CD4-positive, alpha-beta T cell treated with Interleukin-4 for 1 hour (primary cell): ENCODE results near the gene GPR173.

Experiments
- DNase-seq, 2 donors: peaks; one replicate each; pipeline ENCODE4 v3.0.0-alpha.2; 2020 to 2022

The GPR173 gene, protein sequence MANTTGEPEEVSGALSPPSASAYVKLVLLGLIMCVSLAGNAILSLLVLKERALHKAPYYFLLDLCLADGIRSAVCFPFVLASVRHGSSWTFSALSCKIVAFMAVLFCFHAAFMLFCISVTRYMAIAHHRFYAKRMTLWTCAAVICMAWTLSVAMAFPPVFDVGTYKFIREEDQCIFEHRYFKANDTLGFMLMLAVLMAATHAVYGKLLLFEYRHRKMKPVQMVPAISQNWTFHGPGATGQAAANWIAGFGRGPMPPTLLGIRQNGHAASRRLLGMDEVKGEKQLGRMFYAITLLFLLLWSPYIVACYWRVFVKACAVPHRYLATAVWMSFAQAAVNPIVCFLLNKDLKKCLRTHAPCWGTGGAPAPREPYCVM

DNA sequence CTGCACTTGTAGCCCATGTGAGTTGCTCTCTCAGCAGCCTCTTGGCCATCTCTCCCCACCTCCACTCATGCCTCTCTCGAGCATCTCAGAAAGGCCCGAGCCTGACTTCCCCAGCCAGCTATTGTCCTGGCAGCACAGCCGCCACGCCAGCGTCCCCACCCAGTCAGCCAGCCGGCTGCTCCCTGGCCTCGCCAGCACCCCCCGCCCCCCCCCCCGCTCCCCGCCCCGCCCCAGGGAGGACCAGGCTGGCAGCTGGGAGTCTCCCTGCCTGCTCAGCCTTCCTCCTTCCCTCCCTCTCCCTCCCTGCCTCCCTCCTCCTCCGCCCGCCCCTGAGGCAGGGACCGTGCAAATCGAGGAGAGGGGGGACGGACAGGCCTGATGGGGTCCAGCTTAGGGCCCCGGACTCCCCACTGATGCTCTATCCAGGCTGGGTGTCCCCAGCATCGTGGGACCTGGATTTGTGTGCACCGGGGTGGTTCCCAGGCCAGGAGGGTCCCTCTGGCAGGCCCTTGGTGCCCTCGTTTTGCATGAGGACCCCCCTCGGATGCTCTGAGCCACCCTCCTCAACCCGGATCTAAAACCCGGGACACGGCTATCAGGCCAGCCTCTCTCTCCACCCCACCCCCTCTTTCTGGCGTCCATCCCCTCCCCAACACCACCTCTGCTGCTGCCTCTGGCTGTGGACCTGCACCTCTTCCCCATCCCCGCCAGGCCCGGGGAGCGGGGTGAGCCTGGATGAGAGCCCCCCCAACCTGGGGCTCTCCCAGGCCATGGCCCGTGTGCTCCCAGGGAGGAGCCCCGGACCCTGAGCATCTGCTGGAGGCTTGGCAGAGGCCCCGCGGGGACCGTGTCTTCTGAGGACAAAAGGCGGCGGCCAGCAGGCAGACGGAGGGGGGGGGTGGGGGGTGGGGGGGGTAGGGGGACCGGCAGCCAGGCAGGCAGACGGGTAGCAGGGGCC is at the start of gene GPR173:
Gene GPR173, plus strand, starts transcription at position 621 of the 958 bp plus-strand sequence. CDS start 27,833 bp downstream, outside the sequence.
- no peak for DNase-seq

DNA sequence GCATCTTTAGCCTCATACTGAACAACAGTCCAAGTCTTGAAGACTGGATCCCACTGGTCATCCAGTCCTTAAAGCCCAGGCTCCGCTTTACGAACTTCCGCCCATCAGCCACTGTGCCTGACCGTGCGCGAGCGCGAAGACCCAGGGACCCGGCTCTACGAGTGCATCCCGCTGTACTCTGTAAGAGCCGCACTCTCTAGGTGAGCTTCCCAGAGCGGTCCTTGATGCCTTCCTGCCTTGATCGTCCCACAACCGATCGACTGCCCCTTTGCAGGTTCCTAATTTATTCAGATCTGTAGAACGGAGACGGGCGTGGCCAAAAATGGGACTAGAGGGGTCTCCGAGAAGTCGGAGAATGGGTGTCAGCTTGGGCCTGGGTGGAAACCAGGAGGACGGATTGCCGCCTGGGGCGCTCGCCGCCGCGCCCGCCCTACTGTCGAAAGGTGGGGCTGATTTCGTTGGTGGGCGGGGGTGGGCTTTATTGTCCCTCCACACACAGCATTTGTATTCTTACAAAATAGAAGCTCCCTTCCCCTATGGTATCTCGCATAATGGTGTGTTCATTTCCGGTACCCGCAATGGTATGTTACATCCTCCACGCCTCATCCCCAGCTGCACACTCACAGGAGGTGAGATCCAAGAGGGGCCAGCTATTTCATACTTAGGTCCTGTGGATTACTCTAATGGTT is 48.0 kb upstream of the GPR173 start:
- DNase-seq = no peak

DNA sequence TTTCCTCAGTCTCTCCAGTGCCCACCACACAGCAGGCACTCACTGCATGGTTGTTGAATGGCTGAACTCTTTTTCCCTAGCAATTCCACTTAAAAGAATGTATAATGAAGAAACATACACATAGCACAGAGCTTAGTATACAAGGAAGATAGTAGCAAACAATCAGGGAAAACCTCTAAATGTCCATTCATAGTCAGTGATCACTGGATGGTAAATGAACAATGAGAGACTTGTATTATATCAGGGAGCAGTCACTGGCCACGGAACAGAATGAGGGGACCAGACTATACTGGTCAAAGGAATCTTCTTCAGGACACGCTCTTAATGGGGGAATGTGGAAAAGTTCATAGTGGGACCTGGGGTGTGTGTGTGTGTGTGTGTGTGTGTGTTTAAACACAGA is 46.6 kb upstream of the GPR173 start:
- no peak for DNase-seq

DNA sequence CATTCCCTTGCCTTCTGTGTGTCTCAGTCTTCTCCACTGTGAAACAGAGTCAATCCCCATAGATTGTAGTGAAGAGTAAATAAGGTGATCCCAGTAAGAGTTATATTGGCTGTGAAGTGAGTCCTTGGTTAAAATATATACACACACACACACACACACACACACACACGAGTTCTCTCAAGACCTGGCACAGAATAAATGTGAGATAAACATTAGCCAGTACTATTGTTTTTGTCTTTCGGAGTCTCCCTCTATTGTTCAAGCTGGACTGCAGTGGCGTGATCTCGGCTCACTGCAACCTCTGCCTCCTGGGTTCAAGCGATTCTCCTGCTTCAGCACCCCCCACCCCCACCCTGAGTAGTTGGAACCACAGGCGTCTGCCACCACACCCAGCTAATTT is 45.5 kb upstream of the GPR173 start:
- no peak for DNase-seq

DNA sequence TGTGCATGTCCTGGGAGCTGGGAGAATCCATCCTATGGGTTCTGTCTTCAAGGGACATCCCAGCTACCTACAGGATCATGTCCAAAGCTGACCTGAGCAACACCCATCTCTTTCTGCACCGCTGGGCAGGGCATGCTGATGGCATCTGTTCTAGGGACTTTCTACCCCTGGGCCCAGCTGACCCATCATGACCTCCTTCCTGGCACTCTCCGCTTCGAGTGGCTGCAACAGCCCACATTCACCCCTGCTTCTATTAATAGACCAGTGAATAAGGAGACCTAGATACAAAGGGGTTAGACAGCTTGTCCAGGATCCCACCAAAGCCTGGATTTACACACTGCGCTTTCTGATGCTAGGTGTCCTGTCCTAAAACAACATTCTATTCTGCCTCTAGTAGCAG is 44.6 kb upstream of the GPR173 start:
- DNase-seq = no peak

DNA sequence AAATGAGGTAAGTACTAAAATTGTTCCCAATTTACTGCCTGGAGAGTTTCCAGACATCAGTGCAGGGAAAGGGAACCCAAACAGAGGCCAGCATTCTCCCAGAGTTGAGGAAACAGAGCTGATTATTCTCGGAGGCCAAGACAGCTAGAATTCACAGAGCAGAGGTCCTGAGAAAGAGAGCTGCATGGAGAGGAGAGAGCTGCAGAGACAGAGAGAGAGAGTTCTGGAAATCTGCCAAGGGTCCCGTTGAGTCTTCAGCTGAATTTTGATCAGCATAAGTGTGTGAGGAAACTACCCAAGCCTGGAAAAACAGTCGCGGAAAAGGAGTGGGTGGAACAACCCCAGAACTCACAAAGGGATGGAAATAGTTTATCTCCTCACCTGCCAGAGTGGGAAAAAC is 43.8 kb upstream of the GPR173 start:
- DNase-seq = no peak

DNA sequence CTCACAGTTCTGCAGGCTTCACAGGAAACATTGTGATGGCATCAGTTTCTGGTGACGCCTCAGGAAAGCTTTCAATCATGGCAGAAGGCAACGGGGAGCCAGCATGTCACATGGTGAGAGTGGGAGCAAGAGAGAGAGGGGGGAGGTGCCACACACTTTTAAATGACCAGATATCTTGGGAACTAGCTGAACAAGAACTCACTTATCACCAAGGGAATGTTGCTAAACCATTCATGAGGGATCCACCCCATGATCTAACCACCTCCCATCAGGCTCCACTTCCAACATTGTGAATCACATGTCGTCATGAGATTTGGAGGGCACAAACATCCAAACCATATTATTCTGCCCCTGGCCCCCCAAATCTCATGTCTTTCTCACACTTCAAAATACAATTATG is 43.3 kb upstream of the GPR173 start:
- DNase-seq = no peak

DNA sequence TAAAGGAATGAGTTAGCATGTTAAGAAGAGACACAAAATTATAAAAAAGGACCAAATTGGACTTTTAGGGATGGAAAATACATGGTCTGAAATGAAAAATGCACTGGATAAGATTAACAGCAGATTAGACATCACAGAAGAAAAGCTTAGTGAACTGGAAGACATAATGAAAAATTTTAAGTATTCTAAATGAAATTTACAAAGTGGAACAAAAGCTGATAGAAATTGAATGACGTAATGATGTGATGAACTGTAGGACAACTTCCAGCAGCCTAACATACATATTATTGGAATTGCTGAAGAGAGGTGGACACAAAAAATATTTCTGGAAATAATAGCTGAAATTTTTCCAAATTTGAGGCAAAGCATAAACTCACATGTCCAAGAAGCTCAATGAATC is 39.6 kb upstream of the GPR173 start:
- no peak for DNase-seq

DNA sequence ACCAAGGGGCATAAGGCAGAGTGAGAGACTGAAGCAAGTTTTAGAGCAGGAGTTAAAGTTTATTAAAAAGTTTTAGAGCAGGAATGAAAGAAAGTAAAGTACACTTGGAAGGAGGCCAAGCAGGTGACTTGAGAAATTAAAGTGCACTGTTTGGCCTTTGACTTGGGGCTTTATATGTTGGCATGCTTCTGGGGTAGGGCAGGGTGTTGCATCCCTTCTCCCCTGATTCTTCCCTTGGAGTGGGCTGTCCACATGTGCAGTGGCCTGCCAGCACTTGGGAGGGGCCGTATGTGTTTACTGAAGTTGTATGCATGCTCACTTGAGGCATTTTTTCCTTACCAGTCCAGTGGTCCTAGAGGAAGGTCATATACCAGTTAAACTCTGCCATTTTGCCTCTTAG is 35.3 kb upstream of the GPR173 start:
- DNase-seq = no peak

DNA sequence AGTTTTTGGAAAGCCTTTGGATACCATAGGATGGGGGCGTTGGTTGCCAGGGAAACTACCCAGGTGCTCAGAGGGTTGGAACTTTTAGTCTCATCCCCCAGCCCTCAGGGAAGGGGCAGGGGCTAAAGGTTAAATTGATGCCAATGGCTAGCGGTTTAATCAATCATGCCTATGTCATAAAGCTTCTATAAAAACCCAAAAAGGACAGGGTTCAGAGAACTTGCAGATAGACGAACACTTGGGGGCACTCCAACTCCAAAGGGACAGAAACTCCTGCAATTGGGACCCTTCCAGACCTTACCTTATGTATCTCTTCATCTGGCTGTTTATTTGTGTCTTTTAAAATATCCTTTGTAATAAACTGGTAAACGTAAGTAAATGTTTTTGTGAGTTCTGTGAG is 30.0 kb upstream of the GPR173 start:
- DNase-seq = no peak

DNA sequence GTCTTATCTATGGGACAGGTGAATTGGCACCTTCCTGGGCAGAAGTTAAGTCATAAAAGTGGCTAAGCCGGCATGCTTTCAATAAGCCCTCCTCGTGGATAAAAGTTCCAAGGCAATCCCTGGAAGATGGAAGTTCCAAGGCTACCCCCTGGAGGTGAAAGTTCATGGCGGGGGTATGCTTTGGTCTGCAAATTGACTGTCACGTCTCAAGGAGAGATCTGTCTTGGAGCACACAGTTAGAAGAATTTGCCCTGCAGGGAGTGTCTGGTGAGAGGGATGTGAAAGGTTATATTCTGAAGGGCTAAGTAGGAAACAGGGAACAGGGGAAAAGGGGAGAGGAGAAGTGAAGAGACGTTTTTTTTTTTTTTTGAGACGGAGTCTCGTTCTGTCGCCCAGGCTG is 26.2 kb upstream of the GPR173 start:
- DNase-seq = no peak

DNA sequence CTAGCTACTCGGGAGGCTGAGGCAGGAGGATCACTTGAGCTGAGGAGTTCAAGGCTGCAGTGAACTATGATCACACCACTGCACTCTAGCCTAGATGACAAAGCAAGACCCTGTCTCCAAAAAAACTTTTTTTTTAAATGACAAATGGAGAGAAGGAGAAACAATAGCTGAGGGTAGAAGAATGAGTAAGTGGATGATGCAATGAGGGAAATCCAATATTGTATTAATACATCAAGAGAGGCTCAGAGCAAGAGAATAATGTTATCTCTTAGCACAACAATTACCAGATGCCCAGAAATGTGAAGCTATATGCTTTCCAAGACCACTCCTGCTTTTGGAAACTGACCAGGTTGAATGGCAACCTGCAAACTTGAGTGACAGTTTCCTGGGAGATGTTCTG is 19.9 kb upstream of the GPR173 start:
- DNase-seq = no peak

DNA sequence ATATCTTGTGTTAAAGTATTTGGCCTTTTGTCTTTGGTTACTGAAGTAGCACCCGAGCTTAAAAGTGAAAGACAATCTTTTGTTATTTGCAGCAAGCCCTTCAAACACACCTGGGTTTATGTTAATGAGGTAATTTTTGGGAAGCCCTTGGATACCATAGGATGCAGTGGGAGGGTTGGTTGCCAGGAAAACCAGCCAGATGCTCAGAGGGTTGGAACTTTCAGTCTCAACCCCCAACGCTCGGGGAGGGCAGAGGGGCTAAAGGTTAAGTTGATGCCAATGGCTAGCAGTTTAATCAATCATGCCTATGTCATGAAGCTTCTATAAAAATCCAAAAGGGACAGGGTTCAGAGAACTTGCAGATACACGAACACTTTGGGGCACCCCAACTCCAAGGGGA is 17.2 kb upstream of the GPR173 start:
- DNase-seq = no peak

DNA sequence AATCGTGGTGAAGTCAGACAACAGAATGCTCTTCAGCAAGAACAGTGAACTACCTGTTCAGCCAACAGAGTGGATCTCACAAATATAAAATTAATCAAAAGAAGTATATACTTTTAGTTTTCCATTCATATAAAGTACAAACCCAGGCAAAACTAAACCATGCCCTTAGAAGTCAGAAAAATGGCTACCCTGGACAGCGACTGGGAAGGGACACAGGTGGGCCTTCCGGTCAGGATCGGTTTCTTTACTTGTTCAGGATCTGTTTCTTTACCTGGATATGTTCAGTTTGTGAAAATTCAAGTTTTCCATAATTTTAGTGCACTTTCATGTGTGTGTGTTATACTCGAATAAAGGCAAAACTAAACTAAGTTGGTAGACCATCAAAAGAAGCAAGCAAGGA is 12.4 kb upstream of the GPR173 start:
- DNase-seq = no peak

DNA sequence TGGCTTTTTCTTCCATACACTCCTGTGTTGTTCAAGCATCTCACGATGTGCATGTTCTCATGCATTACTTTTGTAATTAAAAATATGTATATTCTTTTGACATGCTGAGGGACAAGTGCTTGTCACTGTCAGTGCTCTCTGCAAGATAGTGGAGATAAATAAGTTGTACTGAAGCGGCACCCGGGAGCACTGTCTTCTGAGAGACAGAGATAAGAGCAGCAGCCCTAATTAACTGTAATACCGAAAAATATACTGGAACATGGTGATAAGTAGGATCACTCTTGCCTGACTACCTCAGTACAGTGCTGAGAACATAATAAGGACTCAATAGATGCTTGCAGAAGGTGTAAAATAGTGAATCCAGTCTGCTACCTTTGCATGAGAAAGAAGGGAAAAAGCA is 9.4 kb upstream of the GPR173 start:
- no peak for DNase-seq

DNA sequence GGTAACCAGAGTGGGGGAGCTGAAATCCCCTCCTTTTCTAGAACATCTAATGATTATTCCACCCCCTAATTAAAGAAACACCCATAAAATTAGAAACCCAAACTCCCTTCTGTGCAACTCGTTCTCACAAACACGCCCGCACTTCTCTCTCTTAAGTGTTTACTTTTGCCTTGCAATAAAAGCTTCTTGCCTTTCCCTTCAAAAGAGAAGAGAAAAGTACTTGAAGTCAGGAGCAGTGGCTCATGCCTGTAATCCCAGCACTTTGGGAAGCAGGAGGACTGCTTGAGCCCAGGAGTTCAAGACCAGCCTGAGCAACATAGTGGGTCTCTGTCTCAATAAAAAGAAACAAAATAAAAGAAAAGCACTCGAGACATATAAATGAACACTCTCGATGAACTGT is 3.6 kb upstream of the GPR173 start:
- no peak for DNase-seq

DNA sequence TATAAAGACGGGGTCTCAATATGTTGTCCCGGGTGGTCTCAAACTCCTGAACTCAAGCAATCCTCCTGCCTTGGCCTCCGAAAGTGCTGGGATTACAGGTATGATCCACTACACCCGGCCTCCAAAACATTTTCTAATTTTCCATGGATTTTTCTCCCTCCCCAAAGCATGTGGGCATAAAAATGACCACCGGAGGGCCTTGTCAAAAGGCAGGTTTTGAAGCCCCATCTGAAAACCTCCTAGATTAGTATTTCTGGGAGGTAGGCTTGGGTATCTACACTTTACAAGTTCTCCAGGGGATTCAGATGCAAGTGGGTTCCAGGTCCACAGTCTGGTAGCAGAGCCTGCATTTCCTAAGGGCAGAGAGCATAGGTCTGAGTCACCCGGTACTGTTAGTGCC is 1.4 kb upstream of the GPR173 start:
- no peak for DNase-seq

DNA sequence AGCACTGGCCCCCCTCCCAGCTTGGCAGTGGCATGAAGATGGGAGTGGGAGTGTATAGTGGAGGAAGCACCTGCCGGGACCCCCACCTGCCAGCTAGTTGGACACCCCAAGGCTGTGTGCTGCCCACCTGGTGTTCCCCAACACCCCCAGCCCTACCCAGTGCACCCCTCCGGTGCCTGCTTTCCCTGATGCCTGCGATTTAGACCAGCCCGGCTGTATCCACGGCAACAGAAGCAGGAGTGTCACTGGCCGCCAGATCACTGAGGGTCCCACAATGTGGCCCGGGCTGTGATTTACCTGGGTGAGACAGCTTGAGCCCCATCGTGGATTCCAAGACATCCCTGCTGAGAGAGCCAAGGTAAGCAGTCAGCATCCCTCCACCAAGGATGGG is 533 bp downstream of the GPR173 start:
- no peak for DNase-seq

DNA sequence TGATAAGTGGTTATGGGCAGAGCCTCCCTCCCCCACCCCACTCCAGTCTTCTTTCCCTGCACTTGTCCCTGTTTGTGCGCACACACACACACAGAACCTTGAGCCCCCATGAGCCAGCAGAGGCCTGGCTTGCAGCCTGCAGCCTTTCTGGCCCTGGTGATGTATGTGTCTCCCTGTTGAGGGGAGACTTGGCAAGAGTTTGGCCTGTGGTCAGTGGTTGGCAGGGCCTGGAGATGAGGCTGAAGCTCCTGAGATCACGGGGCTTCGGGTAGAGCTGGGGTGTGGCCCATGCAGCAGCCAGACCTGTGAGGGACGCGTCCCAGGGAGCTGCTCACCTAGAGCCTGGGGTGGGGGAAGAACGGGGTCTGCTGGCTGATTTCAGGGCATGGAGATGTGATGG is 2.3 kb downstream of the GPR173 start:
- DNase-seq = no peak

DNA sequence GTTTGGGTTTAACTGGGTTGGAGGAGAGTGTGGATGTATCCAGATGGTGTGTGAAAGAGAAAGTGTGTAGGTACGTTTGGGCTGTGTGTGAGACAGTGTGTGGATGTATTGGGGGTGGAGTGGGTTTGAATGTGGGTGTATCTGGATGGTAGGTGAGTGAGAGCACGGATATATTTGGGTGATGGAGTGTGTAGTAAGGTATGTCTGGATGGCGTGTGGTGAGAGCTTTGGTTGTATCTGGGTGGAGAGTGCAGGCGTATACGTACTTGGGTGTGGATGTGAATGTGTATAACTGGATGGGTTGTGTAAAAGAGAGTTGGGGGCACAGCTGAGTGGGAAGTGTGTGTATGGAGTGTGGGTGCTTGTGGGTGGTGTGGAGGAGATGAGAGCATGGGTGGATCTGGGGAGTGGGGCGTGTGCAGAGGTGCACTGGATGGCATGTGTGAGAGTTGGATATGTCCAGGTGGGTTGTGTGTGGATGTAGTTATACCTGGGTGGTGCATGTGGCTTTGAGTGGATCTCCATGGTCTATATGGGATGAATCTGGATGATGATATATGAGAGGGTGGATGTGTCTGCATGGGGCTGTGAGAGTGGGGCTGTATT is 6.8 kb downstream of the GPR173 start:
- DNase-seq = no peak

DNA sequence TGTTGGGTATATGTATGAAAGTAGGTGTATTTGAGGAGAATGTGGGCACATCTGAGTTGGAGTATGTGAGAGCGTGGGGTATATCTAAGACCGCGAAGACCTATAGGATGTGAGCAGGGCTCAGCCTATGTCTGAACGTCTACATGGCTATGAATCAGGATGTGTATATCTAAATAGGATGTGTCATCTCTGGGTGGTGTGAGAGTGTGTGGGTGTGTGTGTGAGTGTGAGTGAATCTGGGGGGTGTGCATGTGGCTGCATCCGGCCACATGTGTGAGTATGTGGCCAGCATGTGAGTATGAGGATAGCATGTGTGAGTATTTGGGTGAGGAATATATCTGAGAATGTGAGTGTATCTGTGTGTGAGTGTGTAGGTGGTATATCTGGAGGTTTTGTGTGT is 7.7 kb downstream of the GPR173 start:
- DNase-seq = no peak

DNA sequence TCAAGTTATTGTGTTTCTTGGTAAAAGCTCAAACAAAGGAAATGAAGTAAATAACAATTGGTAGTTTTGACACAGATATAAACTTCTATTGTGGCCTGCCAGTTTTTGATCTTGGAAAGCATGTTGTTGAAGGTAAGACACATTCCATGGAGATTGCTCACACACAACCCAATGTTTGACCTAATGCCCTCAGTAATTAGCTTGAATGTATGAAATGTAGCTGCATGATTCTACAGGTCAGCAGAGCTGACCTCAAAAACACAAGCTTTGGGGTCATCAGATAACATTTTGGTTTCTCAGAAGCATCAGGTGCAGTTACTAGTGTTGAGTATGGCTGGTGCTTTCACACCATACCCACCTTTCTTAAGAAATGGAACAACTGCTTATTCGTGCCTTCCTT is 16.5 kb downstream of the GPR173 start:
- no peak for DNase-seq

DNA sequence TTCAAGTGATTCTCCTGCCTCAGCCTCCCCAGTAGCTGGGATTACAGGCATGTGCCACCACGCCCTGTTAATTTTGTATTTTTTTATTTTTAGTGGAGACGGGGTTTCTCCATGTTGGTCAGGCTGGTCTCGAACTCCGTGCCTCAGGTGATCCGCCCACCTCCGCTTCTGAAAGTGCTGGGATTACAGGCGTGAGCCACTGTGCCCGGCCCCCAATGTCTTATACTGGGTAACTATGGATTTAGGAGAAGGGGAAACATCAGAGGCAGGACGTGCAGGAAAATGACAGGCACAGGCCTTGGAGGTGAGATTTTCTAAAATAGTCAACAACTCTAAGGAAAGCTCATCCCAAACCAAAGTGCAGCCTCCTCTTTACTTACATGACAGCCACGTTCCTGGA is 22.5 kb downstream of the GPR173 start:
- DNase-seq = no peak
